DOHH2 (cell line): ENCODE results near the gene NUP42.

ENCODE experiments used
- CTCF ChIP-seq: fragments of 200-600 bp; sonication (generic); IDR thresholded peaks from one replicate; pipeline ENCODE4 v1.5.1; 2014; ENCODE audit warnings: antibody characterized with exemption, mild to moderate bottlenecking, low read depth, low read length; ENCODE audit not compliant: poor library complexity, severe bottlenecking
- EZH2phosphoT487 ChIP-seq: fragments of 200-600 bp; sonication (generic); IDR thresholded peaks from 2 replicates; pipeline ENCODE4 v1.6.1; 2017; ENCODE audit warnings: borderline replicate concordance, mild to moderate bottlenecking, antibody characterized with exemption, low read length, moderate library complexity, mixed read lengths

DNA sequence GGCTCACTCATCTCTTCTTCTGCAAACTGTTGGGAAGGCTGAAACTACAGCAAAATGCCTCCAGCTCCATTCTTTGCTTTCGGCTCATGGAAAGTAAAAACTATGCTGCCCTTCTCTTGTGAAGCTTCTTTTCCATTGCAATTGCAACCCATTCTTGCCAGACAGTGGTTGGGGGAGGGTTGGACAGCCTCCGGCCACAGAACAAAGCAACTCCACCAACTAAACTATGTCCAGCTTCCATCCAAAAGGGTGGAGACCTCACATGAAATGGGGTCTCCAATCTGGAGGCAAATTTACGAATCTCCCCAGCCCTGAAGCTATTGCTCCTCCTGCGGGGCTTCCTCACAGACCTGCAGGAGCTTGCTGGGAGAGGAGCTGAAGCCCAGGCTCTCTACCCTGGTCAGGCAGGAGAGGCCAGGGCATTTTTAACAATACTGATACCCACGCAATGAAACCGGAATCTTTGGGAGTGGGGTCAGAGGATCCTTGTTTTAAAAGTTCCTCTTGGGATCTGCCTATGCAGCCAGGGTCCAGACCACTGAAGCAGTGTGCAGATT, 65.3 kb downstream of the NUP42 start:
- TF ChIP-seq CTCF (no peak), EZH2phosphoT487 (no peak)
